GM19099 (cell line): ENCODE data around the gene ASPHD2.

Experiments used
- POLR2A ChIP-seq: IDR thresholded peaks from 3 replicates; pipeline ENCODE4 v1.6.1; 2011; ENCODE audit warnings: low read depth; ENCODE audit not compliant: insufficient read length; ENCODE audit errors: extremely low read depth

Gene ASPHD2

GRCh38 chr22:26453216-26453615 lies 24.2 kb downstream of the ASPHD2 start:
- TF ChIP-seq POLR2A, result no peak

GRCh38 chr22:26453812-26454500 lies 24.9 kb downstream of the ASPHD2 start:
- no peak for TF ChIP-seq POLR2A

GRCh38 chr22:26457661-26458272 lies 28.7 kb downstream of the ASPHD2 start:
- no peak for TF ChIP-seq POLR2A

GRCh38 chr22:26460202-26460601 lies 31.1 kb downstream of the ASPHD2 start:
- no peak for TF ChIP-seq POLR2A

- no peak for TF ChIP-seq POLR2A
These were observed 32.2 kb downstream of the ASPHD2 start for GRCh38 chr22:26461188-26461810.

GRCh38 chr22:26462051-26462450 lies 33.0 kb downstream of the ASPHD2 start:
- TF ChIP-seq POLR2A, result no peak

GRCh38 chr22:26462641-26463040 lies 33.6 kb downstream of the ASPHD2 start:
- TF ChIP-seq POLR2A, result no peak

- no peak for TF ChIP-seq POLR2A
These were observed 34.1 kb downstream of the ASPHD2 start for GRCh38 chr22:26463101-26463661.

- TF ChIP-seq POLR2A, result no peak
These were observed 34.6 kb downstream of the ASPHD2 start for GRCh38 chr22:26463688-26464087.

GRCh38 chr22:26464312-26464711 lies 35.3 kb downstream of the ASPHD2 start:
- no peak for TF ChIP-seq POLR2A

- no peak for TF ChIP-seq POLR2A
These were observed 37.1 kb downstream of the ASPHD2 start for GRCh38 chr22:26466196-26466595.

GRCh38 chr22:26470807-26471206 lies 41.7 kb downstream of the ASPHD2 start:
- TF ChIP-seq POLR2A, result no peak

GRCh38 chr22:26471522-26471921 lies 42.5 kb downstream of the ASPHD2 start:
- TF ChIP-seq POLR2A, result no peak

- TF ChIP-seq POLR2A, result no peak
These were observed 45.6 kb downstream of the ASPHD2 start for GRCh38 chr22:26474682-26475081.

GRCh38 chr22:26476705-26477340 lies 47.8 kb downstream of the ASPHD2 start:
- TF ChIP-seq POLR2A, result no peak
